Occipital lobe (tissue), 2 donors: ENCODE results near the gene EPGN. TPM values are rescaled to one million over a fixed set of nuclear protein-coding genes. Genes with fewer than 3 reads are reported as not detected.
"Not testable (repeated sequence)": the region's sequence is repeated elsewhere in the genome, so short reads cannot be mapped to it uniquely, and the experiment has no call there.

ENCODE experiments used
- DNase-seq: peaks from one replicate; lab custom pipeline; 2025; lab: John Stamatoyannopoulos, UW
- total RNA-seq: library from RNA; depleted of rRNA; stranded (reverse); fragments of >200 nt; gene quantifications from one replicate; pipeline ENCODE4 v1.2.3, GENCODE V29; 2014

Gene EPGN
- total RNA-seq, 1 donor from 2014 or later = not detected

DNA sequence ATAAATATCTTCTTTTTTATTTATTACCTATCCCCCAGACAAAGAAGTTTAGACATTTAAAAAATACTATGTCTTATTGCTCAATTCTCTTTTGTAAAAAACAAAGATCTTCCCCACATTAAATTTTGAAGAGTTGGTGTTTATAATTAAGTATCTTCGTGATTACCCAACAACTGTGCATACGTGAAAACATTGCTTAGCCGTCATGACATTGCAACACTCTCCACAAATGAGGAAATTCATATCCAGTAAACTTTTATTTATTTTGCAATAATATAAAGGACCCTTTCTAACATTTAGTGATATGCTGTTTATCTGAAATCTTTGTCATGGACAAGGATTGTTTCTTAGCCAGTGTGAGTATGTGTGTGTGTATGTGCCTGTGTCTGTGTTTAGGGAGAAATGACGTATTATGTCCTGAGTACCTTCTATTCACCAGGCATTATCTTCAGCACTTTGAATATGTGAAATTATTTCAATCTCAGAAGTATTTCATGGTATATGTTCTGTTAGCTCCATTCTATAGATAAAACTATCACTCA lies 30.6 kb downstream of the EPGN start:
- DNase-seq = no peak

- DNase-seq = no peak
Observed at GRCh38 chr4:74339501-74339900, 31.2 kb downstream of the EPGN start.

- DNase-seq = not testable (repeated sequence)
Observed at GRCh38 chr4:74340421-74340820, 32.2 kb downstream of the EPGN start.

DNA sequence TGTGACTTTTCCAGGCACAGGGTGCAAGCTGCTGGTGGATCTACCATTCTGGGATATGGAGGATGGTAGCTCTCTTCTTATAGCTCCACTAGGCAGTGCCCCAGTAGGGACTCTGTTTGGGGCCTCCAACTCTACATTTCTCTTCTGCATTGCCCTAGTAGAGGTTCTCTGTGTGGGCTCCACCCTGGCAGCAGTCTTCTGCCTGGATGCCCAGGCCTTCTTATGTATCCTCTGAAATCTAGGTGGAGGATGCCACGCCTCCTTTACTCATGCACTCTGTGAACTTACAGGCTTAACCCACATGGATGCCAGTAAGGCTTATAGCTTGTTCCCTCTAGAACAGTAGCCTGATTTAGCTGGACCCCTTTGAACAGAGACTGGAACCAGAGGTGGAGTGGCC lies 35.8 kb downstream of the EPGN start:
- DNase-seq = no peak

DNA sequence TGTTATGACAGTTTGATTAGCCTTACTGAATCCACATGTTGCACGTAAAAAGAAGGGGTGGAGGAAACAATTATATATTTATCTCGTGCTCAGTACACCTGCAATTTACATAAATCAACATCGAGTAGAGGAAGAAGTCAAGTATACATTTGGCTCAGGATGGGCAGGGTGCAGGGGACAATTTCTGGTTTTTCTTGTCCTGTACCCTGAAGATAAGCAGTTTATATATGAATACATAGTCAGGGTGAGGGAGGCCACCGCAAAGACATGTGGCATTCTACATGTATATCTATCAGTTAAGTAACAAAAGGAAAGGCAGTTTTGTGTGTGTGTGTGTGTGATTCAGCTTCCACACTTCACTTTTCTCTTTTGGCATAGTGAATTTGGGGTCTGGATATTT lies 45.6 kb downstream of the EPGN start:
- DNase-seq = no peak

GRCh38 chr4:74357965-74358364 lies 49.7 kb downstream of the EPGN start:
- no peak for DNase-seq

DNA sequence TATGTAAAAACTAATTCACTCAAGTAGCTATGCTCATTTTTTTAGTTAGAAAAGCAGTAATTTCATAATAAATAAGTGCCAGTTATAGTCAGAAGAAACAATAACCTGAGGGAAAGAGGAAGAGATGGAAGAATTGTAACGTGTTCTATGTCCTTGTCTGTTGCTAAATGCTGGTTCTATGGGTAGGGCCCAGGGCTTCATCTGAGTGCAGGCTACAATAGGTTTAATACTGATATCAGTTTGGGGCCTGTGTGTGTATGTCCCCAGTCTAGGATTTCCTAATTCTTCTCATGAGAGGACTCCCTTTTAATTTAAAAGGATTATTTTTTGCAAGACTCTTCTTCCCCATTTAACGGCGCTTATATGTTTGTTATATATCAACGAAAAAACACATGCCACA lies 53.4 kb downstream of the EPGN start:
- DNase-seq = no peak

DNA sequence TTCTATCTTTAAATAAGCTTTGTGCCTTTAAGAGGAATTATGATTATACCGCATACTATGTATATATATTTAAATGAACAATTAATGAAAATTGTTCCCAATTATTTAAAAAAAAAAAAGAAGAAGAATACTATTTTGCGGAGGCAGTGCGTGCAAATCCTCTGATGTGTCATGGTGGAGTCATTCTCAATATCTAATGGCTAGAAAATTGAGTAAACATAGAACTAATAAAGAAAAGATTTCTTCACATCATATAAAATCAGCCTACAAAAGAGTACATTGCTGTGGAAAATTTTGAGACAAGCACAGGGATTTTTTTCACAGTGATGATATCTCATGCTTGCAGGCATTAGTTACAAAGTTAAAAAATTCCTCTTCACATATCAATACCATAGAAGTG lies 54.1 kb downstream of the EPGN start:
- DNase-seq = no peak

DNA sequence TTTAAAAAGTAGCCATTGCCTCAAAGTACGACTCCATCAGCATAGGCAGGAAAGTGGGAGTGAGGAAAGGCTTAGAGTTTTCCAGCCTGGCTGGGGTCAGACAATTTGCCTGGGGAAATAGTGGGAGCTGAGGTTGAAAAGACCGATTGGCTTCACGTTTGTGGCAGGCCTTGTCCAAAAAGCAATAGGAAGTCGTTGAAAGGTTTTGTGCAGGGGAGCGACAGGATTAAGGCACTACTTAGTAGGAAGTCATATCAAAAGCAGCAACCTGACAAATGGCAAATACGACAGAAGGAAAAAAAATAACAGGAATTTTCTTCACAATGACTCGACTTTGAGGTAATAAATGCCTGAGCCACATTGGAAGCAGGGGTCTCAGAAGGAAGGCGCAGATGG lies 56.0 kb downstream of the EPGN start:
- no peak for DNase-seq

- no peak for DNase-seq
Observed at GRCh38 chr4:74364652-74365491, 56.6 kb downstream of the EPGN start, which contains the start of gene EREG. Gene EREG (plus strand): TSS chr4:74365145. CDS start chr4:74365309, 164 bp downstream.

GRCh38 chr4:74365761-74366160 lies 57.5 kb downstream of the EPGN start:
- DNase-seq = no peak

Other genes starting within 250 kb of the EPGN start
- gene CXCL2, start 209.3 kb upstream of the EPGN start, total RNA-seq = 4.4 TPM
- 48.0 TPM for gene MTHFD2L, start 150.4 kb upstream of the EPGN start, total RNA-seq
- under 0.01 TPM for gene EREG, start 56.7 kb downstream of the EPGN start, total RNA-seq
- not detected for gene AREG, start 136.7 kb downstream of the EPGN start, total RNA-seq